Breast epithelium (tissue), 4 donors: ENCODE results near the gene GIGYF2. TPM values are rescaled to one million over a fixed set of nuclear protein-coding genes. Genes with fewer than 3 reads are reported as not detected.

Experiments used
- DNase-seq, 2 donors: peaks; one replicate each; pipeline ENCODE4 v3.0.0-alpha.2; 2019; ENCODE audit warnings: low spot score in 2 of 2
- H3K27ac ChIP-seq, 2 donors: fragments of 200-600 bp; sonication (generic) in 1 of 2; one replicate each; pipeline ENCODE4 v1.5.1; 2016 to 2019; ENCODE audit warnings: mild to moderate bottlenecking in 1 of 2
- H3K27me3 ChIP-seq, 2 donors: fragments of 200-600 bp; sonication (generic) in 1 of 2; one replicate each; pipeline versions ENCODE4 v1.5.1 to v1.6.0; 2017 to 2019; ENCODE audit warnings: control low read depth in 1 of 2, mild to moderate bottlenecking in 1 of 2
- H3K36me3 ChIP-seq: fragments of 200-600 bp; one replicate; pipeline ENCODE4 v1.5.1; 2019
- H3K4me1 ChIP-seq, 2 donors: fragments of 200-600 bp; sonication (generic); one replicate each; pipeline ENCODE4 v1.5.1; 2016 to 2019; ENCODE audit warnings: control low read depth in 1 of 2
- H3K4me3 ChIP-seq, 3 donors: fragments of 200-600 bp; sonication (generic); 1 replicate in 2 of 3; 2 replicates in 1 of 3; pipeline ENCODE4 v1.5.1; 2016 to 2019; ENCODE audit warnings: mild to moderate bottlenecking in 3 of 3, moderate library complexity in 2 of 3
- H3K9me3 ChIP-seq, 2 donors: fragments of 200-600 bp; sonication (generic) in 1 of 2; one replicate each; pipeline ENCODE4 v1.5.1; 2016 to 2019; ENCODE audit warnings: control low read depth in 1 of 2
- POLR2A ChIP-seq: fragments of 450-650 bp; IDR thresholded peaks from one replicate; pipeline ENCODE4 v1.6.1; 2016; ENCODE audit warnings: antibody characterized with exemption, mild to moderate bottlenecking, moderate library complexity
- POLR2AphosphoS5 ChIP-seq, 3 donors: sonication (generic); formaldehyde crosslinking; IDR thresholded peaks; one replicate each; pipeline ENCODE4 v1.6.1; 2017; ENCODE audit warnings: antibody characterized with exemption in 3 of 3
- intact Hi-C: fragments of 100-400 bp; cut with DNase I; formaldehyde crosslinking; loops from one replicate; pipeline ENCODE4 v1.15.1; 2023; ENCODE audit warnings: low total_unique reads
- total RNA-seq, 3 donors: library from RNA; depleted of rRNA; stranded (reverse); fragments of >200 nt; gene quantifications; one replicate each; pipeline ENCODE4 v1.1.0, GENCODE V29; 2016
- TF ChIP-seq, protein P1 (sequence below), 3 donors: fragments of 450-650 bp; IDR thresholded peaks; one replicate each; pipeline ENCODE4 v1.5.1; 2016 to 2017; ENCODE audit warnings: antibody characterized with exemption in 3 of 3, mild to moderate bottlenecking in 3 of 3, moderate library complexity in 3 of 3

The GIGYF2 gene
- total RNA-seq, 3 donors from 2014 or later = 79.8 to 156 (median 103) TPM

DNA sequence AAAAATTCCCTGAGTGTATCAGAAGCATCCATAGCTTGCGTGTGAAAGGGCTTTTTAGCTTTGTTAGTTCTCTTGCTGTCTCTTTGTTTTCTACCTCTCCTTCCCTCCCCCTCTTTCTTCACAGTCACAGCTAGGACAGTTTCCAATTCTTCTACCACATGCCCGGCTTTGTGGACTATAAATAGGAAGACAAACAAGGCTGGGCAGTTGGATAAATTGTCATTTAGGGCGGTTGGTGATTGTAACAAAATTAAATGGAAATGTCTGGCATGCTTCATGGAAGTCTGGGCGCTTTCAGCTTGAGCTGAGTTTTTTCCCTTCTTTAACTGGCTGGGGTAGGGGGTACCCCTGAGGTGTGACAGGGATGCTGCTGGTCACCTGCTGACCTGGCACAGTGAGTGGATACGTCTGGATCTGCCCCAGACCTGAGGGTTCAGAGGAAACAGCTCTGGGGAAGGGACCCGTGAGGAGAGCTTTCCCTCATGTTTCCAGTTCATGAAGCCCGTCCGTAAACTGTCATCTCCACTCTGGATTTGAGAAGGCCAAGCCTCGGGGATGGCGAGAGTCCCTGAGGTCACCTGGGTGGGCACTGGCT lies 29.0 kb upstream of the GIGYF2 start:
- H3K27ac ChIP-seq = peak overlapping the region; percentile 67 to 78
- no peak for DNase-seq
- H3K9me3 ChIP-seq = no peaks in the 10 kb centered on the region
- no peak overlapping the region for H3K4me3 ChIP-seq
- no peaks in the 10 kb centered on the region for H3K27me3 ChIP-seq
- TF ChIP-seq POLR2A = no peak
- TF ChIP-seq, protein P1, sequence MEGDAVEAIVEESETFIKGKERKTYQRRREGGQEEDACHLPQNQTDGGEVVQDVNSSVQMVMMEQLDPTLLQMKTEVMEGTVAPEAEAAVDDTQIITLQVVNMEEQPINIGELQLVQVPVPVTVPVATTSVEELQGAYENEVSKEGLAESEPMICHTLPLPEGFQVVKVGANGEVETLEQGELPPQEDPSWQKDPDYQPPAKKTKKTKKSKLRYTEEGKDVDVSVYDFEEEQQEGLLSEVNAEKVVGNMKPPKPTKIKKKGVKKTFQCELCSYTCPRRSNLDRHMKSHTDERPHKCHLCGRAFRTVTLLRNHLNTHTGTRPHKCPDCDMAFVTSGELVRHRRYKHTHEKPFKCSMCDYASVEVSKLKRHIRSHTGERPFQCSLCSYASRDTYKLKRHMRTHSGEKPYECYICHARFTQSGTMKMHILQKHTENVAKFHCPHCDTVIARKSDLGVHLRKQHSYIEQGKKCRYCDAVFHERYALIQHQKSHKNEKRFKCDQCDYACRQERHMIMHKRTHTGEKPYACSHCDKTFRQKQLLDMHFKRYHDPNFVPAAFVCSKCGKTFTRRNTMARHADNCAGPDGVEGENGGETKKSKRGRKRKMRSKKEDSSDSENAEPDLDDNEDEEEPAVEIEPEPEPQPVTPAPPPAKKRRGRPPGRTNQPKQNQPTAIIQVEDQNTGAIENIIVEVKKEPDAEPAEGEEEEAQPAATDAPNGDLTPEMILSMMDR (IDR thresholded peaks at IDR 0.05) = no peak
- no peak for TF ChIP-seq POLR2AphosphoS5 (IDR thresholded peaks at IDR 0.05)
- H3K36me3 ChIP-seq = no peaks in the 10 kb centered on the region
- intact Hi-C loops = no loop called here
- no peaks in the 10 kb centered on the region for H3K4me1 ChIP-seq

DNA sequence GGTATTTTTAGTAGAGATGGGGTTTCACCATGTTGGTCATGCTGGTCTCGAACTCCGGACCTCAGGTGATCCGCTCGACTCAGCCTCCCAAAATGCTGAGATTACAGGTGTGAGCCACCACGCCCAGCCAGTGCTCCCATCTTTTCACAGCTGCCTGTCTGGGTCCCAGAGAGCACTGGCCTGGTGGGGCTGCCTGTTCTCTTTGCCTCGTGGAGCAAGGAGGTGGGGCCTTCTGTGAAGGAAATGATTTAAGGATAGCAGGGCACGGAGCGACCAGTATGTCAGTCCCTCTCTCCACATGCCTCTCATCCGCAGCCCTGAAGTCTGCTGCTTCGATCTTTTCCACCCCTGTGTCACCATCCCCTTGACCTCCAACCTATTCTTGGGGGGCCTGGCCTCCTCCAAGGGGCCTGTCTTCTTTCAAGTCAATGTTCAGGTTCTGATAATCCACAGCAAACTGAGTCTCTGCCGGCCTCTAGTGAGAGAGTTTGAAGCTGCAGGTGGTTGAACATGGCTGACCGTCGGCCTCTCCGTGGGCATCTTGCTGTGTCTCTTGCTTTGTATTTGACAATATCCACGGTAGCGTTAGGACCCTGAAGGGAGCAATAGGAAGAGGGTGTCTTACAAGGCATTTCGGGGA lies 28.2 kb upstream of the GIGYF2 start:
- no peak for TF ChIP-seq POLR2A
- TF ChIP-seq, protein P1 (IDR thresholded peaks at IDR 0.05) = peak in 2 of 3 donors; percentile 13 to 24
- no peak for TF ChIP-seq POLR2AphosphoS5 (IDR thresholded peaks at IDR 0.05)
- Histone ChIP-seq H3K36me3 (no peaks in the 10 kb centered on the region), H3K4me3 (no peak overlapping the region), H3K27me3 (no peaks in the 10 kb centered on the region), H3K4me1 (no peaks in the 10 kb centered on the region), H3K27ac (peak overlapping the region; percentile 67 to 78), H3K9me3 (no peaks in the 10 kb centered on the region)
- no peak for DNase-seq
- intact Hi-C loops = no loop called here

DNA sequence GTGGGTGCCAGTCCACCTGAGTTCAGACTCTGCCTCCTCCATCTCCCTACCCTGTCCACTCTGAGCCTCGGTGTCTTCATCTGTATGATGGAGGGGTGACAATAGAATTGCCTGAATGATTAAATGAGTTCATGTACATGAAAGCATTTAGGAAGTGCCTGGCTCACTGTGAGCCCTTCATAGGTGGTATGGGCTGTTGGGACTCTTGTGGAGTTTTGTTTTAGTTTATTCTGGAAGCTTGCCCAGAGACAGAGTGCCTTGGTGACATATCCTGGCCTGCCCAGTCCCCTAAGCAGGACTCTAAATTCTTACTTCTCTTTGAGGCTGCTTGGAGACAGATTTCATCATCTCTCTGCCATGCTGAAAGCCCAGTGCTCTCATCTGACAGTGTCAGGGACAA lies 24.5 kb upstream of the GIGYF2 start:
- no peak for TF ChIP-seq POLR2A
- TF ChIP-seq, protein P1 (IDR thresholded peaks at IDR 0.05) = no peak
- no peak for TF ChIP-seq POLR2AphosphoS5 (IDR thresholded peaks at IDR 0.05)
- H3K27ac ChIP-seq = no peak overlapping the region
- no peak for DNase-seq
- H3K9me3 ChIP-seq = no peaks in the 10 kb centered on the region
- intact Hi-C loops = no loop called here
- H3K36me3 ChIP-seq = no peaks in the 10 kb centered on the region
- H3K4me3 ChIP-seq = no peak overlapping the region
- H3K4me1 ChIP-seq = no peaks in the 10 kb centered on the region
- no peaks in the 10 kb centered on the region for H3K27me3 ChIP-seq

DNA sequence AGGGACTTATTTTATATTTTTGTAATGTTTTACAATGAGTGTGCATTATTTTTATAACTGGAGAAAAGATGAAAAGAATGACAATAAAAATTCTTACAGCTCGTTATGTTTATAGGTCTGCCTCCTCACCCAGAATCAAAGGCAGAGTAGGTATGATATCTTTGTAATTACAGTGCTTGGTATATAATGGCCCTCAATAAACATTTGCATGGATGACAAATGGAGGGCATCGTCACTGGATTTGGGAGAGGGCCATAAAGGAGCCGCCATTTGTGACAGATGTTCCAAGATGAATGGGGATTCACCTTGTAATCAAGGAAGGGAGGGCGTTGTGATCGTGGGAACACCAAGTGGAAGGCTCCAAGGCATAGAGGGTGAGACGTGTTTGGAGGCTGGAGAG lies 22.6 kb upstream of the GIGYF2 start:
- Histone ChIP-seq H3K27ac (no peak overlapping the region), H3K36me3 (no peaks in the 10 kb centered on the region), H3K27me3 (no peaks in the 10 kb centered on the region), H3K4me1 (no peaks in the 10 kb centered on the region), H3K9me3 (no peaks in the 10 kb centered on the region), H3K4me3 (no peak overlapping the region)
- TF ChIP-seq, protein P1 (IDR thresholded peaks at IDR 0.05) = no peak
- TF ChIP-seq POLR2AphosphoS5 (IDR thresholded peaks at IDR 0.05) (no peak), POLR2A (no peak)
- intact Hi-C loops = no loop called here
- DNase-seq = no peak

DNA sequence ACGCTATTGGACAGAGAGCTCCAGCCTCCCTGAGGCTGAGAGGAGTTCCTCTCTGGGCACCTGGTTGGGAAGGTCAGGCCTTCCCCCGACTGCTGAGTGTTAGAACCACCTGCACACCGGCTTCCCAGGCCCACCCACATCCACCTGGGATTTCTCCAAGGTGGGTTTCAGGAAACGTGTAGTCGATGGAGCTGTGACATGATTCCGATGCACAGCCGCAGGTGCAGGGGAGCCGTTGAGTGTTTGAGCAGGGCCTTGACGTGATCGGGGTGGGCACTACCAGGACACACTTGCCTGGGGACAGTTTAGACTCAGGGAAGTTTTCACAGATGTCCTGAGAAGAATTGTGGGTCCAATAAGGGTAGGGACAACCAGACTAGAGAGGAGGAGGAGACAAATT lies 21.8 kb upstream of the GIGYF2 start:
- Histone ChIP-seq H3K4me3 (no peak overlapping the region), H3K27me3 (no peaks in the 10 kb centered on the region), H3K27ac (no peak overlapping the region), H3K36me3 (no peaks in the 10 kb centered on the region), H3K9me3 (no peaks in the 10 kb centered on the region), H3K4me1 (no peaks in the 10 kb centered on the region)
- TF ChIP-seq POLR2A = no peak
- intact Hi-C loops = no loop called here
- DNase-seq = no peak
